ENCODE measurements around the gene TAP1. TPM values are rescaled to one million over a fixed set of nuclear protein-coding genes. Genes with fewer than 3 reads are reported as not detected.
"Not testable (repeated sequence)": the region's sequence is repeated elsewhere in the genome, so short reads cannot be mapped to it uniquely, and the experiment has no call there.

The TAP1 gene
- total RNA-seq, 5 donors from 2014 or later (not counting 1 experiment from before 2014, with no cell fraction given) = 117 to 163 (median 147) TPM

- Mint-ChIP-seq H3K36me3 (no peaks in the 10 kb centered on the region), H3K27ac (peak overlapping the region in 1 of 2 donors; percentile 44)
- no peaks in the 10 kb centered on the region for H3K27me3 ChIP-seq (replicated peaks in 1 of 2; ENCODE audit: control insufficient read depth in 2 of 2, extremely low read depth in 1 of 2, insufficient read depth in 2 of 2, low read length in 1 of 2)
These were observed 38.4 kb downstream of the TAP1 start for GRCh38 chr6:32815115-32815514.

GRCh38 chr6:32814145-32814544 is 39.4 kb downstream of the TAP1 start:
- Histone ChIP-seq H3K4me3 (ENCODE audit: control insufficient read depth in 1 of 2, extremely low read depth in 1 of 2, low read length in 1 of 2) (no peak overlapping the region), H3K27ac (ENCODE audit: low read length) (no peak overlapping the region), H3K9me3 (no peaks in the 10 kb centered on the region), H3K4me1 (ENCODE audit: control insufficient read depth in 1 of 2, extremely low read depth in 1 of 2, insufficient read depth in 2 of 2, low read length in 2 of 2) (no peaks in the 10 kb centered on the region), H3K27me3 (replicated peaks in 1 of 2; ENCODE audit: control insufficient read depth in 2 of 2, extremely low read depth in 1 of 2, insufficient read depth in 2 of 2, low read length in 1 of 2) (no peaks in the 10 kb centered on the region), H3K36me3 (ENCODE audit: control insufficient read depth in 2 of 2, extremely low read depth in 1 of 2, insufficient read depth in 1 of 2, low read length in 1 of 2) (no peaks in the 10 kb centered on the region)
- Mint-ChIP-seq H3K4me3 (no peak overlapping the region), H3K27me3 (peaks cover 0 to 10% of the 10 kb centered on the region in 2 donors), H3K36me3 (no peaks in the 10 kb centered on the region), H3K4me1 (peaks cover 3 to 8% (median 4%) of the 10 kb centered on the region in 3 donors), H3K9me3 (no peaks in the 10 kb centered on the region), H3K27ac (no peak overlapping the region)
- ATAC-seq (replicated peaks in 1 of 4) (no peak), DNase-seq (no peak)
- WGBS (ENCODE audit: insufficient coverage) = 80% methylated on average over 1 of the region's 2 CpGs
- ChIA-PET CTCF (no interaction called here), POLR2A (no interaction called here)

More at GRCh38 chr6:32815115-32815514, 38.4 kb downstream of the TAP1 start:
- Mint-ChIP-seq H3K4me1 (peaks cover 3 to 8% (median 4%) of the 10 kb centered on the region in 3 donors), H3K27me3 (peaks cover 0 to 9% of the 10 kb centered on the region in 2 donors), H3K9me3 (no peaks in the 10 kb centered on the region), H3K4me3 (no peak overlapping the region)
- DNase-seq = no peak
- POLR2A ChIA-PET = no interaction called here
- no peak overlapping the region for H3K27ac ChIP-seq (ENCODE audit: low read length)
- H3K4me3 ChIP-seq (ENCODE audit: control insufficient read depth in 1 of 2, extremely low read depth in 1 of 2, low read length in 1 of 2) = no peak overlapping the region
- CTCF ChIA-PET = no interaction called here
- WGBS (ENCODE audit: insufficient coverage) = 48% methylated on average over 4 of the region's 5 CpGs
- no peaks in the 10 kb centered on the region for H3K36me3 ChIP-seq (ENCODE audit: control insufficient read depth in 2 of 2, extremely low read depth in 1 of 2, insufficient read depth in 1 of 2, low read length in 1 of 2)
- H3K4me1 ChIP-seq (ENCODE audit: control insufficient read depth in 1 of 2, extremely low read depth in 1 of 2, insufficient read depth in 2 of 2, low read length in 2 of 2) = no peaks in the 10 kb centered on the region
- no peaks in the 10 kb centered on the region for H3K9me3 ChIP-seq
- ATAC-seq (replicated peaks in 1 of 4) = no peak

- no peaks in the 10 kb centered on the region for H3K36me3 ChIP-seq (ENCODE audit: control insufficient read depth in 2 of 2, extremely low read depth in 1 of 2, insufficient read depth in 1 of 2, low read length in 1 of 2)
- POLR2A ChIA-PET = interaction anchor here in 1 of 2 donors (0.5 kb wide), 1 partner anchor 29 kb away, joined by 7 read pairs; the partner anchor contains the start of gene TAP2
- no peak for DNase-seq
These were observed 44.3 kb downstream of the TAP1 start for GRCh38 chr6:32809171-32809570.

GRCh38 chr6:32807020-32807580 is 46.4 kb downstream of the TAP1 start:
- POLR2A ChIA-PET = no interaction called here
- no peak overlapping the region for H3K4me3 ChIP-seq (ENCODE audit: control insufficient read depth in 1 of 2, extremely low read depth in 1 of 2, low read length in 1 of 2)
- ATAC-seq (replicated peaks in 1 of 4) = no peak
- no peak overlapping the region for H3K27ac ChIP-seq (ENCODE audit: low read length)
- Mint-ChIP-seq H3K9me3 (no peaks in the 10 kb centered on the region), H3K27ac (no peak overlapping the region), H3K36me3 (no peaks in the 10 kb centered on the region), H3K4me1 (peaks cover 0 to 5% (median 4%) of the 10 kb centered on the region in 3 donors), H3K27me3 (peaks cover 33 to 51% of the 10 kb centered on the region in 2 donors), H3K4me3 (no peak overlapping the region)
- H3K36me3 ChIP-seq (ENCODE audit: control insufficient read depth in 2 of 2, extremely low read depth in 1 of 2, insufficient read depth in 1 of 2, low read length in 1 of 2) = no peaks in the 10 kb centered on the region
- H3K27me3 ChIP-seq (replicated peaks in 1 of 2; ENCODE audit: control insufficient read depth in 2 of 2, extremely low read depth in 1 of 2, insufficient read depth in 2 of 2, low read length in 1 of 2) = peaks cover 0 to 9% of the 10 kb centered on the region in 2 experiments
- peaks cover 0 to 5% of the 10 kb centered on the region in 2 experiments for H3K4me1 ChIP-seq (ENCODE audit: control insufficient read depth in 1 of 2, extremely low read depth in 1 of 2, insufficient read depth in 2 of 2, low read length in 2 of 2)
- DNase-seq = no peak
- CTCF ChIA-PET = no interaction called here
- no peaks in the 10 kb centered on the region for H3K9me3 ChIP-seq
- 74% methylated on average over 4 of the region's 5 CpGs for WGBS (ENCODE audit: insufficient coverage)

More at GRCh38 chr6:32809171-32809570, 44.3 kb downstream of the TAP1 start:
- H3K4me1 ChIP-seq (ENCODE audit: control insufficient read depth in 1 of 2, extremely low read depth in 1 of 2, insufficient read depth in 2 of 2, low read length in 2 of 2) = peaks cover 0 to 5% of the 10 kb centered on the region in 2 experiments
- no CpG with 5 or more reads among the region's 1 CpG for WGBS (ENCODE audit: insufficient coverage)
- H3K27ac ChIP-seq (ENCODE audit: low read length) = no peak overlapping the region
- ATAC-seq (replicated peaks in 1 of 4) = no peak
- Mint-ChIP-seq H3K9me3 (no peaks in the 10 kb centered on the region), H3K4me3 (no peak overlapping the region), H3K36me3 (no peaks in the 10 kb centered on the region), H3K27me3 (peaks cover 16 to 44% of the 10 kb centered on the region in 2 donors), H3K27ac (no peak overlapping the region), H3K4me1 (peaks cover 0 to 5% (median 4%) of the 10 kb centered on the region in 3 donors)
- H3K27me3 ChIP-seq (replicated peaks in 1 of 2; ENCODE audit: control insufficient read depth in 2 of 2, extremely low read depth in 1 of 2, insufficient read depth in 2 of 2, low read length in 1 of 2) = peaks cover 0 to 9% of the 10 kb centered on the region in 2 experiments
- no peaks in the 10 kb centered on the region for H3K9me3 ChIP-seq
- no peak overlapping the region for H3K4me3 ChIP-seq (ENCODE audit: control insufficient read depth in 1 of 2, extremely low read depth in 1 of 2, low read length in 1 of 2)
- CTCF ChIA-PET = interaction anchor here in 1 of 2 donors (0.6 kb wide), 1 partner anchor 144 kb away, joined by 3 read pairs; no protein-coding TSS in a partner anchor

DNA sequence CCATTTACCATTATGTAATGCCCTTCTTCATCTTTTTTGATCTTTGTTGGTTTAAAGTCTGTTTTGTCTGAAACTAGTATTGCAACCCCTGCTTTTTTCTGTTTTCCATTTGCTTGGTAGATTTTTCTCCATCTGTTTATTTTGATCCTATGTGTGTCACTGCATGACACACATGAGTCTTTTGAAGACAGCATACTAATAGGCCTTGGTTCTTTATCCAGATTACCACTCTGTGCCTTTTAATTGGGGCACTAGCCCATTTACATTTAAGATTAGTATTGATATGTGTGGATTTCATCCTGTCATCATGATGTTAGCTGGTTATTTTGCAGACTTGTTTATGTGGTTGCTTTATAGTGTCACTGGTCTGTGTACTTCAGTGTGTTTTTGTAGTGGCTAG is 48.1 kb downstream of the TAP1 start:
- H3K4me3 Mint-ChIP-seq; DNase-seq; ATAC-seq (replicated peaks in 1 of 4); H3K27ac ChIP-seq (ENCODE audit: low read length); H3K4me3 ChIP-seq (ENCODE audit: control insufficient read depth in 1 of 2, extremely low read depth in 1 of 2, low read length in 1 of 2); H3K36me3 Mint-ChIP-seq; H3K27ac Mint-ChIP-seq; H3K4me1 Mint-ChIP-seq; H3K36me3 ChIP-seq (ENCODE audit: control insufficient read depth in 2 of 2, extremely low read depth in 1 of 2, insufficient read depth in 1 of 2, low read length in 1 of 2); H3K27me3 ChIP-seq (replicated peaks in 1 of 2; ENCODE audit: control insufficient read depth in 2 of 2, extremely low read depth in 1 of 2, insufficient read depth in 2 of 2, low read length in 1 of 2); CTCF ChIA-PET; H3K9me3 Mint-ChIP-seq; H3K4me1 ChIP-seq (ENCODE audit: control insufficient read depth in 1 of 2, extremely low read depth in 1 of 2, insufficient read depth in 2 of 2, low read length in 2 of 2); POLR2A ChIA-PET; H3K9me3 ChIP-seq: not testable (repeated sequence)
- H3K27me3 Mint-ChIP-seq = peaks cover 42 to 55% of the 10 kb centered on the region in 2 donors

GRCh38 chr6:32803416-32803815 is 50.1 kb downstream of the TAP1 start:
- Histone ChIP-seq H3K27ac (ENCODE audit: low read length) (no peak overlapping the region), H3K9me3 (no peaks in the 10 kb centered on the region), H3K4me1 (ENCODE audit: control insufficient read depth in 1 of 2, extremely low read depth in 1 of 2, insufficient read depth in 2 of 2, low read length in 2 of 2) (peaks cover 0 to 5% of the 10 kb centered on the region in 2 experiments), H3K27me3 (replicated peaks in 1 of 2; ENCODE audit: control insufficient read depth in 2 of 2, extremely low read depth in 1 of 2, insufficient read depth in 2 of 2, low read length in 1 of 2) (peaks cover 0 to 9% of the 10 kb centered on the region in 2 experiments), H3K36me3 (ENCODE audit: control insufficient read depth in 2 of 2, extremely low read depth in 1 of 2, insufficient read depth in 1 of 2, low read length in 1 of 2) (no peaks in the 10 kb centered on the region), H3K4me3 (ENCODE audit: control insufficient read depth in 1 of 2, extremely low read depth in 1 of 2, low read length in 1 of 2) (no peak overlapping the region)
- no peak overlapping the region for H3K27ac Mint-ChIP-seq
- no peak overlapping the region for H3K4me3 Mint-ChIP-seq
- H3K9me3 Mint-ChIP-seq = peaks cover 2 to 8% (median 7%) of the 10 kb centered on the region in 3 donors
- POLR2A ChIA-PET = no interaction called here
- 60% methylated on average over 1 of the region's 2 CpGs for WGBS (ENCODE audit: insufficient coverage)
- peaks cover 49 to 56% of the 10 kb centered on the region in 2 donors for H3K27me3 Mint-ChIP-seq
- CTCF ChIA-PET = no interaction called here
- ATAC-seq (replicated peaks in 1 of 4) (no peak), DNase-seq (no peak)
- no peaks in the 10 kb centered on the region for H3K36me3 Mint-ChIP-seq
- H3K4me1 Mint-ChIP-seq = peaks cover 0 to 5% (median 4%) of the 10 kb centered on the region in 3 donors

Measured in T-cell (primary cell).